Activated B cell treated with CpG ODN at 0.5 μM for 24 hours (primary cell): ENCODE data around the gene OR12D3. TPM values are rescaled to one million over a fixed set of nuclear protein-coding genes. Genes with fewer than 3 reads are reported as not detected.

Experiments
- ATAC-seq: fragments of 200-7000 bp; cut with Tn5 transposase; one replicate; pipeline ENCODE4 v1.10.0; 2021; ENCODE audit warnings: low read depth, mild to moderate bottlenecking, moderate library complexity
- CTCF ChIA-PET: fragments of 350-600 bp; sonication (Branson Sonifier 250); formaldehyde crosslinking; loops from one replicate; lab custom pipeline; 2021; ENCODE audit warnings: antibody characterized with exemption; lab: Charles Lee
- POLR2A ChIA-PET: fragments of 350-600 bp; sonication (Branson Sonifier 250); formaldehyde crosslinking; loops from one replicate; lab custom pipeline; 2021; ENCODE audit warnings: antibody characterized with exemption; lab: Charles Lee
- DNase-seq: peaks from one replicate; pipeline ENCODE4 v3.0.0; 2022
- H3K27ac Mint-ChIP-seq: one replicate; pipeline ENCODE4 v1.8.0; 2020; ENCODE audit warnings: mixed read lengths
- H3K27me3 Mint-ChIP-seq: one replicate; pipeline ENCODE4 v1.8.0; 2021; ENCODE audit warnings: mixed read lengths
- H3K36me3 Mint-ChIP-seq: one replicate; pipeline ENCODE4 v1.8.0; 2021; ENCODE audit warnings: low read depth, mixed read lengths
- H3K4me1 Mint-ChIP-seq: one replicate; pipeline ENCODE4 v1.8.0; 2021; ENCODE audit warnings: mixed read lengths
- H3K4me3 Mint-ChIP-seq: one replicate; pipeline ENCODE4 v1.8.0; 2020; ENCODE audit warnings: mild to moderate bottlenecking, mixed read lengths
- H3K9me3 Mint-ChIP-seq: one replicate; pipeline ENCODE4 v1.8.0; 2020; ENCODE audit warnings: mixed read lengths
- CTCF ChIP-seq: fragments of 200-600 bp; IDR thresholded peaks from one replicate; pipeline ENCODE4 v1.8.0; 2022; ENCODE audit warnings: antibody characterized with exemption, mild to moderate bottlenecking
- intact Hi-C: fragments of 100-400 bp; cut with micrococcal nuclease; formaldehyde crosslinking; loops from one replicate; pipeline ENCODE4 v1.15.1; 2024
- total RNA-seq: library from RNA; stranded (reverse); gene quantifications from 2 replicates; pipeline ENCODE4 v1.2.3, GENCODE V29; 2022

Gene OR12D3
- total RNA-seq, 1 donor from 2014 or later = not detected

GRCh38 chr6:29403801-29404200 lies 28.7 kb upstream of the OR12D3 start:
- no peak for TF ChIP-seq CTCF
- H3K9me3 Mint-ChIP-seq = peaks cover 6% of the 10 kb centered on the region
- DNase-seq = no peak
- ChIA-PET POLR2A (no interaction called here), CTCF (no interaction called here)
- H3K4me1 Mint-ChIP-seq = no peaks in the 10 kb centered on the region
- H3K27me3 Mint-ChIP-seq = peaks cover 27% of the 10 kb centered on the region
- H3K27ac Mint-ChIP-seq = no peak overlapping the region
- intact Hi-C loops = no loop called here
- ATAC-seq = no peak
- H3K36me3 Mint-ChIP-seq = no peaks in the 10 kb centered on the region
- no peak overlapping the region for H3K4me3 Mint-ChIP-seq

- TF ChIP-seq CTCF = no peak
- no peak for DNase-seq
- Mint-ChIP-seq H3K36me3 (no peaks in the 10 kb centered on the region), H3K4me3 (no peak overlapping the region), H3K4me1 (no peaks in the 10 kb centered on the region), H3K27me3 (peaks cover 25% of the 10 kb centered on the region), H3K27ac (no peak overlapping the region), H3K9me3 (no peaks in the 10 kb centered on the region)
- intact Hi-C loops = no loop called here
- CTCF ChIA-PET = no interaction called here
- POLR2A ChIA-PET = no interaction called here
- no peak for ATAC-seq
Measured at GRCh38 chr6:29399525-29399924, 24.4 kb upstream of the OR12D3 start.

GRCh38 chr6:29395331-29395730 lies 20.2 kb upstream of the OR12D3 start, which contains the start of gene OR12D2:
Gene OR12D2, plus strand, starts transcription at chr6:29395631. Its CDS starts 1,069 bp downstream, at chr6:29396700.
- intact Hi-C loops = no loop called here
- no peaks in the 10 kb centered on the region for H3K36me3 Mint-ChIP-seq
- ChIA-PET CTCF (no interaction called here), POLR2A (no interaction called here)
- no peak within 1 kb of the TSS for H3K27ac Mint-ChIP-seq
- peaks cover 29% of the 10 kb centered on the region for H3K27me3 Mint-ChIP-seq
- DNase-seq (no peak), ATAC-seq (no peak)
- H3K9me3 Mint-ChIP-seq = no peaks in the 10 kb centered on the region
- no peaks in the 10 kb centered on the region for H3K4me1 Mint-ChIP-seq
- TF ChIP-seq CTCF = no peak
- no peak within 1 kb of the TSS for H3K4me3 Mint-ChIP-seq

GRCh38 chr6:29388533-29388932 lies 13.4 kb upstream of the OR12D3 start:
- CTCF ChIA-PET = no interaction called here
- ATAC-seq = no peak

DNA sequence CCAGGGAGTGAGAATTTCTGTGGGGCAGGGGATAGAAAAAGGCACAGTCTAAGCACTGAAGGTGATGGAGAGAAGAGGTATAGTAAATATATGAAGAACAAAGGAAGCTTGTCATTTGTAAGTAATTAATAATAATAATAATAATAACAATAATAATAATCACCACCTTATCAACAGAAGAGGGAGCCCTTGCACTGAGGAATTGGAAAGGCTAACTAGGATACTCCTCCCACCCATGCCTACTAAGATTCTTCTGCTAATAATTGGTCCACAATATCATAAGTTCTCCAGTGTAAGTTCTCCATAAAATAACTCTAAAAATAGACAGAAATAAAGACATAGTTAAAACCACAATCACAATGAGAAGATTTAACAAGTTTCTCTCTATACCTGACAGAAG lies 912 bp upstream of the OR12D3 start:
- Mint-ChIP-seq H3K27ac (no peak overlapping the region), H3K36me3 (no peaks in the 10 kb centered on the region), H3K4me1 (no peaks in the 10 kb centered on the region), H3K4me3 (no peak overlapping the region), H3K27me3 (peaks cover 21% of the 10 kb centered on the region), H3K9me3 (no peaks in the 10 kb centered on the region)
- intact Hi-C loops = loop anchor here (5.0 kb wide), 1 partner anchor 211 kb away; the partner anchor contains the start of gene OR2H2
- ChIA-PET CTCF (no interaction called here), POLR2A (no interaction called here)
- no peak for TF ChIP-seq CTCF
- DNase-seq = no peak
- ATAC-seq = no peak

More at GRCh38 chr6:29388533-29388932, 13.4 kb upstream of the OR12D3 start:
- POLR2A ChIA-PET = no interaction called here
- no peak for TF ChIP-seq CTCF
- no peaks in the 10 kb centered on the region for H3K4me1 Mint-ChIP-seq
- no peaks in the 10 kb centered on the region for H3K36me3 Mint-ChIP-seq
- H3K9me3 Mint-ChIP-seq = no peaks in the 10 kb centered on the region
- intact Hi-C loops = no loop called here
- H3K27me3 Mint-ChIP-seq = peaks cover 24% of the 10 kb centered on the region
- no peak overlapping the region for H3K4me3 Mint-ChIP-seq
- H3K27ac Mint-ChIP-seq = no peak overlapping the region
- no peak for DNase-seq
